AG04450 (cell line): ENCODE measurements around the gene ST8SIA5. TPM values are rescaled to one million over a fixed set of nuclear protein-coding genes. Genes with fewer than 3 reads are reported as not detected.

Source experiments
- CTCF ChIA-PET: fragments of 300-600, 350-600 bp; formaldehyde crosslinking; extraction: SDS; loops from one replicate; lab custom pipeline; 2022; ENCODE audit warnings: antibody characterized with exemption, inconsistent platforms; lab: Charles Lee
- POLR2A ChIA-PET: fragments of 350-600 bp; formaldehyde crosslinking; extraction: SDS; loops from one replicate; lab custom pipeline; 2021; ENCODE audit warnings: antibody characterized with exemption, inconsistent platforms; lab: Yijun Ruan, JAX
- DNase-seq: peaks from one replicate; pipeline ENCODE4 v3.0.0-alpha.2; 2011; ENCODE audit warnings: low read depth, low spot score
- H3K27ac ChIP-seq: one replicate; pipeline ENCODE4 v1.5.1; 2012; ENCODE audit warnings: low read depth, low read length, control low read depth
- H3K27me3 ChIP-seq: one replicate; pipeline ENCODE4 v1.6.0; 2012; ENCODE audit warnings: low read length; ENCODE audit not compliant: control insufficient read depth, insufficient read depth
- H3K4me3 ChIP-seq: 2 replicates; pipeline ENCODE4 v1.5.1; 2011; ENCODE audit warnings: mild to moderate bottlenecking, low read depth, low read length, control low read depth
- H3K9me3 ChIP-seq: 2 replicates; pipeline ENCODE4 v1.5.1; 2012; ENCODE audit warnings: low read length; ENCODE audit not compliant: control insufficient read depth, insufficient read depth
- polyA plus RNA-seq: library from polyadenylated mRNA; depleted of rRNA; stranded (reverse); fragments of >200 nt; gene quantifications from 2 replicates; pipeline ENCODE4 v1.2.3, GENCODE V29; 2011
- TF ChIP-seq, protein P1 (sequence below): IDR thresholded peaks from 2 replicates; pipeline ENCODE4 v1.5.1; 2011; ENCODE audit warnings: low read depth, low read length, control low read depth, inconsistent platforms

Gene ST8SIA5
- polyA plus RNA-seq, 1 experiment, result not detected

DNA sequence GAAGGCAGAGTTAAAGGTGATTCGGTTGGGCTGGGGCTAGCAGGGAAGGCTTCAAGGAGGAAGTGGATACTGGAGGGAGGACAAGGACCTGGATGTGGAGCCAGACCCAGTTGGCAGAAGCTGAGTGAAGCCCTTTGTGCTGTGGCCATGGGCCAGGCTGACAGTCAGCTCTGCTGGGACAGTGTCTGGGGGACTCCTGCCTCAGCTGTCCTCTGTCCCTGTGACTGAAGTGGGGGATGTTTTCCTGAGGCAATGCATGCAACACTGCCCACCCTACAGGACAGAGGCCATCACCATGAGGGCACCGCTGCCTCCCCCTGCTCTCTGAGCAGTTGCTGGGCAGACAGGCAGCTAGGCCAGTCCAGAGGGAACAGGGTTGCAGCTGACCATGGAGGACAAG lies 40.0 kb downstream of the ST8SIA5 start:
- DNase-seq, result no peak
- Histone ChIP-seq H3K27me3 (no peaks in the 10 kb centered on the region), H3K9me3 (no peaks in the 10 kb centered on the region), H3K27ac (no peak overlapping the region), H3K4me3 (no peak overlapping the region)
- TF ChIP-seq, protein P1, sequence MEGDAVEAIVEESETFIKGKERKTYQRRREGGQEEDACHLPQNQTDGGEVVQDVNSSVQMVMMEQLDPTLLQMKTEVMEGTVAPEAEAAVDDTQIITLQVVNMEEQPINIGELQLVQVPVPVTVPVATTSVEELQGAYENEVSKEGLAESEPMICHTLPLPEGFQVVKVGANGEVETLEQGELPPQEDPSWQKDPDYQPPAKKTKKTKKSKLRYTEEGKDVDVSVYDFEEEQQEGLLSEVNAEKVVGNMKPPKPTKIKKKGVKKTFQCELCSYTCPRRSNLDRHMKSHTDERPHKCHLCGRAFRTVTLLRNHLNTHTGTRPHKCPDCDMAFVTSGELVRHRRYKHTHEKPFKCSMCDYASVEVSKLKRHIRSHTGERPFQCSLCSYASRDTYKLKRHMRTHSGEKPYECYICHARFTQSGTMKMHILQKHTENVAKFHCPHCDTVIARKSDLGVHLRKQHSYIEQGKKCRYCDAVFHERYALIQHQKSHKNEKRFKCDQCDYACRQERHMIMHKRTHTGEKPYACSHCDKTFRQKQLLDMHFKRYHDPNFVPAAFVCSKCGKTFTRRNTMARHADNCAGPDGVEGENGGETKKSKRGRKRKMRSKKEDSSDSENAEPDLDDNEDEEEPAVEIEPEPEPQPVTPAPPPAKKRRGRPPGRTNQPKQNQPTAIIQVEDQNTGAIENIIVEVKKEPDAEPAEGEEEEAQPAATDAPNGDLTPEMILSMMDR, result no peak
- POLR2A ChIA-PET, result no interaction called here
- CTCF ChIA-PET, result no interaction called here

DNA sequence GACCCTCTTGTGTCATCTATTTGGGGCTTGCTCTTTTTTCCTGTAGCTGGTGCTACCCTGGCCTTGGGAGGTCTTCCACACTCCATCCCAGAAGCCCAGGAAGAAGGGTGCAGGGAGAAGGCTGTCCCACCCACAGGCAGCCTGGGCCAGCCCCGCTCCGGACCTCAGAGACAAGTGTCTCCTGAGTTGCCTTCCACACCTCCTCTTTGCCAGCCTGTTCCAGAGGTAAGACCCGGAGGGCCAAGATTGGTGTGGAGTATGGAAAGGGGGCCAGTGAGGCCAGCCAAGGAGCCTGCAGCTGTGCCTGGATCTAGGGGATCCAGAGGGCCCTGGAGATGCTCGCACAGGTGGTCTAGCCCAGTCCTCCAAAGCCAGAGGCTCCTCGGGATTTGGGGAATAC lies 40.5 kb downstream of the ST8SIA5 start:
- Histone ChIP-seq H3K27ac (no peak overlapping the region), H3K27me3 (no peaks in the 10 kb centered on the region), H3K9me3 (no peaks in the 10 kb centered on the region), H3K4me3 (no peak overlapping the region)
- POLR2A ChIA-PET, result no interaction called here
- TF ChIP-seq, protein P1, result no peak
- no peak for DNase-seq
- CTCF ChIA-PET, result no interaction called here

DNA sequence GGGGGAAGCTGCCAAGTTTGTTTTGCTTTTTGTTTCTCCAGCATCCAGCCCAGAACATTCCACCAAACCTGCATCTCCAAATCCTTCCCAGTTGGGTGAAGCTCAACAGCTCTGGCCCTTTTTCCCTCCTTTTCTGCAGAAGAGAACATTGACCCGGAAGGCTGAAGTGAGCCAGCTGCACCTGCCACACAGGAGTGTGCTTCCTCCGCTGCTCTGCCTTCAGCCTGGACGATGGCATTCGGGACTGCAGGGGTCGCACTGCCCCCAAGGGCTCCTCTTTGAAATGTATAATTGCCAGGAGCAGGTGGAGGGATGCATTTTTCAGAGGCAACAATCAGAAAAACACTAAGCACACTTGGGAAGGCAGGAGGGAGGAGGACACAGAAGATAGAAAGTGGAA lies 41.8 kb downstream of the ST8SIA5 start:
- no peak for DNase-seq
- no peak overlapping the region for H3K27ac ChIP-seq
- POLR2A ChIA-PET, result no interaction called here
- TF ChIP-seq, protein P1, result no peak
- CTCF ChIA-PET, result no interaction called here
- no peaks in the 10 kb centered on the region for H3K9me3 ChIP-seq
- H3K27me3 ChIP-seq, result no peaks in the 10 kb centered on the region
- no peak overlapping the region for H3K4me3 ChIP-seq

DNA sequence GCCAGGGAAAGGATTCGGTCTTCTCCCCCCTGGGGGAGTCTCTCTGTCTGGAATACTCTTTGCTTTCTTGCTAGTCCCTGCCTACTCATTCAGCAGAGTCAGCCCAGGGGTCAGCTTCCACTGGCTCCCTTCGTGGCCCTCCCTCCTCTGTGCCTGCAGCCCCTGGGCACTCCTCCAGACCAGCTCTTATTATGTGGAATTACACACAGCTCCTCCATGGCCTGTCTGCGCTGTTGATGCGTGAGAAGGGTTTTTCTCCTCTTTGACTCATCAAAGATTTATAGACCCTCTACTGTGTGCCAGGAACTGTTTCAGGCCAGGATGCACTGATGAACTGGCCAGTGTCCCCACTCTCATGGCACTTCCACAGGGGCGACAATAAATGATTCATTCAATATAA lies 44.4 kb downstream of the ST8SIA5 start:
- no peak for DNase-seq
- CTCF ChIA-PET, result interaction anchor here (0.6 kb wide), 1 partner anchor 239 kb away, joined by 4 read pairs; no protein-coding TSS in a partner anchor
- Histone ChIP-seq H3K27me3 (no peaks in the 10 kb centered on the region), H3K4me3 (no peak overlapping the region), H3K9me3 (no peaks in the 10 kb centered on the region), H3K27ac (no peak overlapping the region)
- TF ChIP-seq, protein P1, result no peak
- POLR2A ChIA-PET, result interaction anchor here (0.6 kb wide), 1 partner anchor 17 kb away, joined by 5 read pairs; no protein-coding TSS in a partner anchor

DNA sequence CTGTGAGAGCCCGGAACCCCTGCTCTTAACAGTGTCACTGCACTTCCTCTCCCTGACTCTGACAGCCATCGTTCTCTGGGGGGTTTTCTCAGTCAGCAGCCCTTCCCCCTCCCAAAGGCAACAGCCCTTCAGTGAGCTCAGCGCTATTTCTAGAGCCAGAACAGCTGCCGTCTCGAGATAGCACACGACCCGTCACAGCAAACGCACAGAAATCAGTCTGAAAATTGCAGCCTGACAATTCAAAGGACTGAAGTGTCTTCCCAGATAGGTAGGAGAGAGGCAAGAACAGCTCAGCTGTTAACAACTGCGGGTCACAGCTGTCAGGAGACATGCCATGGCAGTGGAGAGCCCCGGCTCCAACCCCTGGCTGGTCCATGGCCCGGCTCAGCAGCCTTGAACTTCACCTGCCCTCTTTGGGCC lies 45.4 kb downstream of the ST8SIA5 start:
- no peaks in the 10 kb centered on the region for H3K27me3 ChIP-seq
- no peaks in the 10 kb centered on the region for H3K9me3 ChIP-seq
- no peak for DNase-seq
- ChIA-PET CTCF (no interaction called here), POLR2A (no interaction called here)
- TF ChIP-seq, protein P1, result no peak
- no peak overlapping the region for H3K27ac ChIP-seq
- no peak overlapping the region for H3K4me3 ChIP-seq
